HG03196 (cell line): ENCODE results near the gene ZBTB40.

Experiments used
- ATAC-seq: cut with Tn5 transposase; IDR thresholded peaks from one replicate; pipeline ENCODE4 v1.9.1; 2021; ENCODE audit not compliant: unreplicated experiment

The ZBTB40 gene

GRCh38 chr1:22470227-22470626 lies 18.6 kb downstream of the ZBTB40 start:
- ATAC-seq: no peak

DNA sequence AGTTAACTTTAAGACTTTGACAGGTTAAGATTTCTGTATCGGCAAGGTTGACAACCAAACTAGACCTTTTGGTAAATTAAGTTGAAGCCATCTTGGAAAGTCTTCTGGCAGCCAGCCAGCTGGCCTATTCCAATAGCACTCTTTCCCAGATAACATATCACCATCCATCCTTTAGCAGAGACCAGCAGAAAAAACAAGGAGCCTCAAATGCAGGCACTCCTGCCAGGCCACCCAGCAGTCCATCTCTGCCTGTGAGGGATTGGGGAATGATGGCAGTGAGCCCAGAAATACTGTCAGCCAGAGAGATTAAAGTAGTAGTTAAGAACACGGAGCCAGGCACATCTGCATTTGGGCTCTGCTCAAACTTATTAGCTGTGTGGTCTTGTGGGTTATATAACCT lies 19.4 kb downstream of the ZBTB40 start:
- no peak for ATAC-seq

DNA sequence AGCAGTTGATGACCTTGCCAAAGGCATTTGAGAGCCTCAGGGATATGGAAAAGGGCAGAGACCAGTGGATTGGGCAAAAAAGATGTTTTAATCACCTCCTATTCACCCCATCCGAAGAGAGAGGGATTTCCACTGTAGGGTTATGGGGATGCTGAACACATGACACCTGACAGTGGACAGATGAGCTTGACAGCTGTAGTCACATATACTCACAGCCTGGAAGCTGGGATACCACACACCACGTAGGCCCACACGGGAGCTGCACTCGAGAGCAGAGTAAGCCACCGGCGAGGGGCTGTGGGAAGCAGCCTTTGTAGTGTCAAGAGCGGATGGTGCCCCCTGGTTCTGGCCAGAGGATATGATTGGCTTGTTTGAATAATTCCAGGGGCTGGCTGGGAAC lies 20.0 kb downstream of the ZBTB40 start:
- no peak for ATAC-seq

DNA sequence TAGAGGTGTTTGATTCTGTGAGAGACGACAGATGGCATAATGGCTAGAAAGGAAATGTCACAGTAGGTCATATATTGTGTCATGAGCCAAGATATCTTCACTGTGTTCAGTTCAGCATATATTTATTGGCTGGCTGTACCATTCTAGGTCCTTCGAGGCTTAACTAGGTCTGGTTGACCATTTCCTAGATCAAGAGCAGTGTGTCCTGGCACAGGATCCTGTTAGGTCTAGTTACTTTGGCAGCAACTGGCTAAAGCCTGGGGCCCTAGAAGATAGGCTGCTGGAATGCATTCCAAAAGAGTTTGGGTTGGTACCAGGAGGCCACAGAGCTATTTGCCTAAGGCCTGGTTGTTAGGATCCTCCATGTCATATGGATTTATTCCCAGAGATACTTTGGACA lies 20.9 kb downstream of the ZBTB40 start:
- ATAC-seq: no peak

- ATAC-seq: no peak
These were observed 22.3 kb downstream of the ZBTB40 start for GRCh38 chr1:22473952-22474351.

- no peak for ATAC-seq
These were observed 24.9 kb downstream of the ZBTB40 start for GRCh38 chr1:22476566-22476965.

DNA sequence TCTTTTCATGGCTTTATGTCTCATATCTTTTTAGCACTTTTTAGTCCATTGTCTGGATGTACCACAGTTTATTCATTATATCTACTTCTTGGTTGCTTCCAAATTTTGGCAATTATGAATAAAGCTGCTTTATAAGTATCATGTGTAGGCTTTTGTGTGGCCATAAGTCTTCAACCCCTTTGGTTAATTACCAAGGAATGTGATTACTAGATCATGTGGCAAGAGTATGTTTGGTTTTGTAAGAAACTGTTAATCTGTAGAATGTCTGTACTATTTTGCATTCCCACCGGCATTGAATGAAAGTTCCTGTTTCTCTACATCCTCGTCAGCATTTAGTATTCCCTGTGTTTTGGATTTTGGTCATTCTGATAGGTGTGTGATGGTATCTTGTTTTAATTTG lies 31.5 kb downstream of the ZBTB40 start:
- no peak for ATAC-seq

- ATAC-seq: no peak
These were observed 33.2 kb downstream of the ZBTB40 start for GRCh38 chr1:22484706-22485345.

DNA sequence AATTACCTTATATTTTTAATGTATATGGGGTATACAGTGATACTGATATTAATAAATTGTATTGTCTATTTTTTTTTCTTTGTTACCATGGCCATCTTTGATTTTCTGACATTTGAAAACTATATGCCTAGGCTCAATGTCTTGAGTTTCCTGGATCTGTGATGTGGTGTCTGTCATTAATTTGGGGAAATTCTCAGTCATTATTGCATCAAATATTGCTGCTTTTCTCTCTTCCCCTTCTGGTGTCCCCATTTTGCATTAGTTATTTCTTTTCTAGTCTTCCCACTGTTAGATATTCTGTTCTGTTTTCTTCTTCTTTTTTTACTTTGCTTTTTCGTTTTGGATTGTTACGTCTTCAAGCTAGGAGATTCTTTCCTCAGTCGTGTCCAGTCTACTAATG lies 33.8 kb downstream of the ZBTB40 start:
- no peak for ATAC-seq

- ATAC-seq: no peak
These were observed 36.1 kb downstream of the ZBTB40 start for GRCh38 chr1:22487781-22488180.

DNA sequence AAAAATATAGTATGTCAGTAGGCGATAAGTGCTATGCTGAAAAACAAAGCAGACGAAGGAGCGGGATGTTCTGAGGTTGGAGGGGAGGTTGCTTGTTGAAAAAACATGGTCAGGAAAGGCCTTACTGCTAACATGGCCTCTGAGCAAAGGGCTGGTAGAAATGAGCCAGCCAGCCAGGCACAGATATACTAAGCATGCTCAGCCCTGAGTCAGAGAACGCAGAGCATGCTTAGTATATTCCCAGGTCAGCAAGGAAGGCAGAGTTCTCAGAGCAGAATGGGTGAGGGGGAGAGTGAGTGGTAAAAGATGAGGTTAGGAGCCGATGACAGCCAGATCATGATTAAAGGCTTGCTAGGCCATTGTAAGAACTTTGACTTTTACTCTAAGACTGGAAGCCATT lies 36.7 kb downstream of the ZBTB40 start:
- ATAC-seq: no peak

DNA sequence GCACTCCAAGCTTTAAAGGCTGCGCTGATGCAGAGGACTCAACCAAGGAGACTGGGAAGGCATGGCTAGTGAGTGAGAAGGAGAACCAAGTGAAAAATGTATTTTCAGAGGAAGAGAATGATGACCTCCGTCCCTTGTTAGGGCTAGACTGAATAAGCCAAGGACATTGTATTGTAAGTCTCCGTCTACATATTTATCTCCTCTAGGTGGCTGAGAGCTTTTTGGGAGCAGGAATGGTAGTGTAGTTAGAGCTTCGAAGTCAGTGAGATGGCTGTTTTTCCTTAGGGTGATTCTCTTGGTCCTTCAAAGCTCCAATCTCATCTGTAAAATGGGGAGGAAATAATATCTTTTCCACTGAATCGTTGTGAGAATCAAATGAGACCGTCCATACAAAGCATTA lies 37.6 kb downstream of the ZBTB40 start:
- no peak for ATAC-seq

GRCh38 chr1:22489823-22490222 lies 38.2 kb downstream of the ZBTB40 start:
- no peak for ATAC-seq

GRCh38 chr1:22490309-22490708 lies 38.7 kb downstream of the ZBTB40 start:
- ATAC-seq: no peak

DNA sequence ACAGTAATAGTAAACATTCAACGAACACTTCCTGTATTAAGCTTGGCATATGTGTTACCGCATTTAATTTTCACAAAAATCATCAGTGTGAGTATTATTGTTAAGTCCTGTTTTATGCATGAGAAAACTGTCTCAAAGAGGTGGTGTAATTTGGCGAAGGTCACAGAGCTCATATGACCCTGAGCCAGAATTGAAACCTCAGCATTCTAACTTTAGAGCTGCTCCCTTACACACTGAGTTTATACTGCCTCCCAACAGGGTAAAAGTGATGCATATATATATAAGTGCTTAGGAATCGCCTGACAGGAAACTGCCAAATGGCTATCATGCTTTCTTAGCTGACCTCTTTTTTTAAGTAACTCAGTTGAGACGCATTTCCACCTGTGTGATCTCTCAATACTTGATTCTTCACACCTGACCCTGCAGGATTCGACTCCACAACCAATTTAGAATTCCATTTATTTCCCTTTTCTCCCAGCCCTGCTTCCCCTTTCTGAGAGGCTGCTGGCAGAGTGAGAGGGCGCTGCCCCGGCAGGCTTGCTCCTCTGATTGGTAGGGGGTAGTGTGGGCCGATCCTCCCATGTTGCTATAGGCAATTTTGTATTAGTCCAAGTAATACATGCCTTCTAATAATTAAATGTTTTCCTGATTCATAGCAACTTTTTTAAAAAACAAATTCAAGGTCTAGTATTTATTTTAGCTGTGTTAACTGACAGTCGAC lies 40.5 kb downstream of the ZBTB40 start:
- ATAC-seq: no peak

GRCh38 chr1:22494144-22494543 lies 42.5 kb downstream of the ZBTB40 start:
- ATAC-seq: no peak

DNA sequence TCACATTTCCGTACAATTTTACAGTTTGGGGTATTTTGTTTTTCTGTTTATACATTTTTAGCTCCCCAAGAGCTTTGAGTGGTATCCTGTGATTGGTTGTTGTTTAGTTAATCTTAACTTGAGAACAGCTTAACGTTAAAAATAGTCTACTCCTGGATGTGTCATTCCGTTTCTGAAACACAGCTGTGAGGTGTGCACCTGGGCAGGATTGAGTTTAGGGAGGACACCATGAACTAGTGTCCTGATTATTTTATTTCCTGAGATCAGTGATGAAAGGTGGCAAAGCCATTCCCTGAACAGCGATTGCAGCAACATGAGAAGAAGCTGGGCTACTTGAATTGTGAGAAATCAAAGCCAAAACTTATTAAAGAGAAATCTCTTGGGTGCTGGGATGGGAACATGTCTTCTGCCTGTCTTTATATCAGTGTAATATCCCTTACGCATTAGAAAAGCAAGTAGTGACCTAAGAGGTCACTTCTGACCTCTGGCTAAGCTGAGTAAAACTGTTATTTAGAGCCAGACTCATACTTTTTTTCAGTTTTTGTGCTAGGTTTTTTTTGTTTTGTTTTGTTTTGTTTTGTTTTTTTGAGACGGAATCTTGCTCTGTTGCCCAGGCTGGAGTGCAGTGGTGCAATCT lies 43.4 kb downstream of the ZBTB40 start:
- ATAC-seq: no peak

DNA sequence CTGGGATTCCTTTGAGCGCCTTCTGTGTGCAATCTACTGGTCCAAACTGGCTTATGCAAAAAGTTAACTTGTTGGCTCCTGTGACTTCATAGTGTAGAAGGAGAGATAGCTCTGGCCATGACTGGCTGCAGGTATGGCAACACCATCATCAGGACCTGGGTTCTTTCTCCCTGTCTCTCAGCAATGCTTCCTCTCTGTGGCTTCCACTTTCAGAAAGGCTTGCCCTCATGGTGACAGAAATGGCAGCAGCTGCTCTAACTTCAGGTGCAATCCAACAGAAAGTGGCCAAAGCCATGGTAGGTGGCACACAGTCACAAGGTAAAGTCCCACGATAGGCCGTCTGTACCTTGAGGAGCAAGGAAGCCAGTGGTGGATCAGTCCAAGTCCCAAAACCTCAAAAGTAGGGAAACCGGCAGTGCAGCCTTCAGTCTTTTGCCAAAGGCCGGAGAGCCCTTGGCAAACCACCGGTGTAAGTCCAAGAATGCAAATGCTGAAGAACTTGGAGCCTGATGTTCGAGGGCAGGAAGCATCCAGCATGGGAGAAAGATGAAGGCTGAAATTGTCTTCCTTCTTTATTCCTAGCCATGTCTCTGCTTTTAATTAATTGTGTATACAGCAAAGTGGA lies 45.0 kb downstream of the ZBTB40 start:
- ATAC-seq: no peak

DNA sequence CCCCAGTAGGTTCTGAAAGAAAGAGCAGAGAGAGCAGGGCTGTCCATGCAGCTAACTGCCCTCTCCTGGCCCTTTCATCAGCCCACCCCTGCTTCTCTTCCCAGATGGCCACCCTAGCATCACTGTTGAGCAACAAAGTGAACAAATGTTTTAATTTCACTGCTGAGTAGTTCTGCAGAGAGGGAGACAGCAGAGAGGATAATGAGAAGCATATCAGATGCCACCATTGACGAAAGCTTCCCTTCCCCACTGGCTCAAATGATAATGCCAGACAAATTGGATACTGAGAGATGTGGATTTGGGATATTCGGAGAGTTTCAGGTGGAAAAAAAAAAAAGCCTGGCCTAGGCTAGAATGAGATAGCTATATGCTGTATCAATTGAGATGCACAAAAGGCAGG lies 46.8 kb downstream of the ZBTB40 start:
- no peak for ATAC-seq

DNA sequence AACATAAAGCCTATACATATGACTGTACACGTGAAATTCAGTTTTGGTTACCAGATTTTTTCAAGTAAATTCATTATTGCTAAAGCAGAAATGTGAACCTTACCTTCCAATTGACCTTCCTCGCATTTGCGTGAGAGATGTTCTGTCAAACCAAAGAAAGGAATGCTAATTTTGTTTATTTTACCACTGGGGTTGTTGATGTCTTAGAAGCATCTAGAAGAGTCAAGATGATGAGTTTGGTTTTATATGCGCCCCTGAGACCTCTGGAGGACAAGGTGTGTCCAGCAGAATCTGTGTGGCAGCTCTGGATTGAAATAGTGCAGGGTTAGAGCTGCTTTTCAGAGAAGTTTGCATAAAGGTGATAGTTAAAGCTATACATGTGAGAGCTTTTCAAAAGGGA lies 48.4 kb downstream of the ZBTB40 start:
- ATAC-seq: no peak

DNA sequence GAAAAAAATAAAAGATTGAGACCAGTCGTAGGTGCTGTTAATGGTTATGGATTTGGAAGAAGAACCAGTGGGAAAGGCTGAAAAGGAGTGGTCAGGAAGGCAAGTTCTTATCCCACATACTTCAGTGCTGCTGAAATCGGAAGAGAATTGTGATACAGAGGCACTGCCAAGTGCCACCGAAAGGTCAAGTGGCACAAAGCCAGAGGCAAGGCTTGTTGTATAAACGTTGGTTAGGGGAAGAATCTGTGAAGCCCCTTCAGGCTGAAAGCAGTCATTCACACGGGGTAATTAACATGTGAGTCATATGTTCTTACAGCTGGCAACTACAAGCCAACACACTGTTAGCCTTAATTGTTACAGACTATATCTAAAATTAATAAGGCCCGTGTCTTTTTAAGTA lies 48.8 kb downstream of the ZBTB40 start:
- no peak for ATAC-seq

- no peak for ATAC-seq
These were observed 50.6 kb downstream of the ZBTB40 start for GRCh38 chr1:22502202-22502601.
